Retinal pigment epithelial cell (primary cell): Measurements from ENCODE around the gene FADS6.

Experiments
- DNase-seq: peaks from one replicate; pipeline ENCODE4 v3.0.0-alpha.2; 2010; ENCODE audit warnings: low read depth
- H3K4me3 ChIP-seq: 2 replicates; pipeline ENCODE4 v1.5.1; 2011; ENCODE audit warnings: mild to moderate bottlenecking, low read length, control low read depth, moderate library complexity
- CTCF ChIP-seq: conservative IDR thresholded peaks from 2 replicates; pipeline ENCODE4 v1.5.1; 2011; ENCODE audit warnings: low read depth, low read length, control low read depth, inconsistent platforms

FADS6 gene

GRCh38 chr17:74864297-74864865 is 29.1 kb downstream of the FADS6 start:
- H3K4me3 ChIP-seq = no peak overlapping the region
- DNase-seq = no peak
- no peak for TF ChIP-seq CTCF

GRCh38 chr17:74863420-74864296 is 29.8 kb downstream of the FADS6 start:
- DNase-seq = no peak
- no peak for TF ChIP-seq CTCF
- H3K4me3 ChIP-seq = no peak overlapping the region

- no peak for TF ChIP-seq CTCF
- DNase-seq = no peak
- H3K4me3 ChIP-seq = no peak overlapping the region
These were observed 30.5 kb downstream of the FADS6 start for GRCh38 chr17:74862919-74863318.

GRCh38 chr17:74862108-74862901 is 31.1 kb downstream of the FADS6 start:
- H3K4me3 ChIP-seq = no peak overlapping the region
- peak; percentile 84 for TF ChIP-seq CTCF
- no peak for DNase-seq

- H3K4me3 ChIP-seq = no peak overlapping the region
- TF ChIP-seq CTCF = no peak
- no peak for DNase-seq
These were observed 31.7 kb downstream of the FADS6 start for GRCh38 chr17:74861662-74862107.

- DNase-seq = no peak
- no peak for TF ChIP-seq CTCF
- no peak overlapping the region for H3K4me3 ChIP-seq
These were observed 32.4 kb downstream of the FADS6 start for GRCh38 chr17:74860872-74861661.
